ENCODE results near the gene CDC42BPB. TPM values are rescaled to one million over a fixed set of nuclear protein-coding genes. Genes with fewer than 3 reads are reported as not detected.
A peak's percentile ranks its signal among the peaks of the same experiment; 100 is the strongest.

The CDC42BPB gene
- total and polyA plus RNA-seq, 2 of the 13 experiments (the other 11 are each of a cell fraction or from before 2014, with no cell fraction given) = 19.7 to 32.3 TPM

- TF ChIP-seq DRAP1 (CRISPR knock-in tag; IDR thresholded peaks at IDR 0.05) (peak; percentile 94), HOXA5 (CRISPR knock-in tag; IDR thresholded peaks at IDR 0.05) (peak; percentile 63; the same call in 1 of the 2 replicates), EP300 (IDR thresholded peaks at IDR 0.05; ENCODE audit: low read depth in 2 of 2, low read length in 2 of 2) (peak; percentile 22 to 71; a peak in 2 of 4 replicates), EP300 (CRISPR knock-in tag; IDR thresholded peaks at IDR 0.05; ENCODE audit: borderline replicate concordance) (peak; percentile 73; the same call in 1 of the 2 replicates), KLF6 (CRISPR knock-in tag; IDR thresholded peaks at IDR 0.05) (peak; percentile 20; the same call in 1 of the 2 replicates), CAMTA2 (CRISPR knock-in tag; IDR thresholded peaks at IDR 0.05; ENCODE audit: borderline replicate concordance) (no peak), GABPB1 (CRISPR knock-in tag; IDR thresholded peaks at IDR 0.05) (peak; percentile 75), SP5 (CRISPR knock-in tag; IDR thresholded peaks at IDR 0.05; ENCODE audit: borderline replicate concordance, low read depth) (peak; percentile 94), TCF12 (IDR thresholded peaks at IDR 0.05) (no peak), TCF12 (CRISPR knock-in tag; IDR thresholded peaks at IDR 0.05) (peak; percentile 94), ERF (CRISPR knock-in tag; IDR thresholded peaks at IDR 0.05) (peak; percentile 49; the same call in 1 of the 2 replicates), PATZ1 (CRISPR knock-in tag; IDR thresholded peaks at IDR 0.05) (peak; percentile 100), ZSCAN31 (CRISPR knock-in tag; IDR thresholded peaks at IDR 0.05; ENCODE audit: low read depth) (peak; percentile 79; the same call in 1 of the 2 replicates), PAXIP1 (CRISPR knock-in tag; conservative IDR thresholded peaks at IDR 0.05) (peak; percentile 95), TRIM24 (CRISPR knock-in tag; IDR thresholded peaks at IDR 0.05) (0 out of 2 replicates have a peak, but pooled peaks have one; percentile 49), ZFP91 (CRISPR knock-in tag; IDR thresholded peaks at IDR 0.05; ENCODE audit: borderline replicate concordance) (peak; percentile 63; the same call in 1 of the 2 replicates), MBNL3 (CRISPR knock-in tag; conservative IDR thresholded peaks at IDR 0.05) (no peak), SKI (IDR thresholded peaks at IDR 0.05; ENCODE audit: partially characterized antibody) (peak; percentile 74), CREM (IDR thresholded peaks at IDR 0.05) (peak; percentile 75), CREM (CRISPR knock-in tag; IDR thresholded peaks at IDR 0.05) (no peak), SP4 (CRISPR knock-in tag; IDR thresholded peaks at IDR 0.05) (peak; percentile 80)
- TF ChIP-seq, protein P1, sequence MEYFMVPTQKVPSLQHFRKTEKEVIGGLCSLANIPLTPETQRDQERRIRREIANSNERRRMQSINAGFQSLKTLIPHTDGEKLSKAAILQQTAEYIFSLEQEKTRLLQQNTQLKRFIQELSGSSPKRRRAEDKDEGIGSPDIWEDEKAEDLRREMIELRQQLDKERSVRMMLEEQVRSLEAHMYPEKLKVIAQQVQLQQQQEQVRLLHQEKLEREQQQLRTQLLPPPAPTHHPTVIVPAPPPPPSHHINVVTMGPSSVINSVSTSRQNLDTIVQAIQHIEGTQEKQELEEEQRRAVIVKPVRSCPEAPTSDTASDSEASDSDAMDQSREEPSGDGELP (IDR thresholded peaks at IDR 0.05; ENCODE audit: borderline replicate concordance, low read depth) = peak; percentile 48; the same call in 1 of the 2 replicates
Measured at GRCh38 chr14:103099081-103099732, 41.9 kb upstream of the CDC42BPB start (continued).
